HepG2 (cell line): Measurements from ENCODE around the gene GSDMA. TPM values are rescaled to one million over a fixed set of nuclear protein-coding genes. Genes with fewer than 3 reads are reported as not detected.

Experiments
- BORCS8-MEF2B ChIP-seq: sonication (generic); formaldehyde crosslinking; IDR thresholded peaks from 2 replicates; pipeline ENCODE4 v1.8.0; 2022; ENCODE audit warnings: mild to moderate bottlenecking, missing genetic modification reagents
- CREM ChIP-seq, 2 experiments: sonication (generic) in 1 of 2; formaldehyde crosslinking in 1 of 2; IDR thresholded peaks; 2 replicates each; pipeline versions ENCODE4 v1.4.0 to v1.6.1; 2016 to 2020; ENCODE audit warnings: antibody characterized with exemption in 1 of 2, mild to moderate bottlenecking in 1 of 2, missing genetic modification reagents in 1 of 2
- FOXJ3 ChIP-seq: sonication (generic); formaldehyde crosslinking; IDR thresholded peaks from 2 replicates; pipeline ENCODE4 v1.4.0; 2020; ENCODE audit warnings: missing genetic modification reagents, mild to moderate bottlenecking, borderline replicate concordance
- FOXO1 ChIP-seq: sonication (generic); formaldehyde crosslinking; IDR thresholded peaks from 2 replicates; pipeline ENCODE4 v1.4.0; 2020; ENCODE audit warnings: missing genetic modification reagents
- GTF3A ChIP-seq: sonication (generic); formaldehyde crosslinking; conservative IDR thresholded peaks from 2 replicates; pipeline ENCODE4 v1.4.0; 2020; ENCODE audit warnings: mild to moderate bottlenecking, missing genetic modification reagents
- HDAC2 ChIP-seq: sonication (generic); formaldehyde crosslinking; IDR thresholded peaks from 2 replicates; pipeline ENCODE4 v1.4.0; 2020; ENCODE audit warnings: missing genetic modification reagents
- HINFP ChIP-seq: sonication (generic); formaldehyde crosslinking; IDR thresholded peaks from 2 replicates; pipeline ENCODE4 v1.4.0; 2020; ENCODE audit warnings: low read depth, mild to moderate bottlenecking, missing genetic modification reagents
- HNRNPH1 ChIP-seq: fragments of 200-400 bp; formaldehyde crosslinking; optimal IDR thresholded peaks from 2 replicates; pipeline ENCODE3; 2017; ENCODE audit warnings: mild to moderate bottlenecking, low read depth, low read length
- KLF6 ChIP-seq: IDR thresholded peaks from 2 replicates; pipeline ENCODE4 v1.8.0; 2016; ENCODE audit warnings: missing biosample characterization, missing genetic modification reagents
- LRRFIP1 ChIP-seq: sonication (generic); formaldehyde crosslinking; conservative IDR thresholded peaks from 2 replicates; pipeline ENCODE4 v1.4.0; 2020; ENCODE audit warnings: missing genetic modification reagents
- MLLT10 ChIP-seq: sonication (generic); formaldehyde crosslinking; IDR thresholded peaks from 2 replicates; pipeline ENCODE4 v1.4.0; 2020; ENCODE audit warnings: missing genetic modification reagents
- NFE2L1 ChIP-seq: sonication (generic); formaldehyde crosslinking; IDR thresholded peaks from 2 replicates; pipeline ENCODE4 v1.4.0; 2020; ENCODE audit warnings: missing genetic modification reagents, mild to moderate bottlenecking, borderline replicate concordance
- RFXANK ChIP-seq: IDR thresholded peaks from 2 replicates; pipeline ENCODE4 v1.6.1; 2016
- RNF2 ChIP-seq: fragments of 450-650 bp; conservative IDR thresholded peaks from 2 replicates; pipeline ENCODE4 v1.6.1; 2016; ENCODE audit warnings: low read depth
- SMAD9 ChIP-seq: sonication (generic); formaldehyde crosslinking; IDR thresholded peaks from 2 replicates; pipeline ENCODE4 v1.5.1; 2020; ENCODE audit warnings: mild to moderate bottlenecking, missing genetic modification reagents
- SMYD3 ChIP-seq: sonication (generic); formaldehyde crosslinking; IDR thresholded peaks from 2 replicates; pipeline ENCODE4 v1.8.1; 2023; ENCODE audit warnings: mild to moderate bottlenecking, missing genetic modification reagents
- TBL1XR1 ChIP-seq: fragments of 150-350 bp; IDR thresholded peaks from 2 replicates; pipeline ENCODE4 v1.6.1; 2014; ENCODE audit warnings: borderline replicate concordance, low read length; ENCODE audit not compliant: partially characterized antibody
- XBP1 ChIP-seq: sonication (generic); formaldehyde crosslinking; IDR thresholded peaks from 2 replicates; pipeline ENCODE4 v1.5.0; 2020; ENCODE audit warnings: missing genetic modification reagents
- ZMAT5 ChIP-seq: sonication (generic); formaldehyde crosslinking; IDR thresholded peaks from 2 replicates; pipeline ENCODE4 v1.5.0; 2020; ENCODE audit warnings: mild to moderate bottlenecking, low read depth, missing genetic modification reagents, borderline replicate concordance
- ZNF382 ChIP-seq: sonication (generic); formaldehyde crosslinking; IDR thresholded peaks from 2 replicates; pipeline ENCODE4 v1.5.0; 2020; ENCODE audit warnings: missing genetic modification reagents, mild to moderate bottlenecking, borderline replicate concordance
- ZNF543 ChIP-seq: sonication (generic); formaldehyde crosslinking; IDR thresholded peaks from 2 replicates; pipeline ENCODE4 v1.4.0; 2020; ENCODE audit warnings: mild to moderate bottlenecking, missing genetic modification reagents
- ZNF550 ChIP-seq: sonication (generic); formaldehyde crosslinking; IDR thresholded peaks from 2 replicates; pipeline ENCODE4 v1.4.0; 2020; ENCODE audit warnings: mild to moderate bottlenecking, missing genetic modification reagents, borderline replicate concordance
- ZNF598 ChIP-seq: sonication (generic); formaldehyde crosslinking; IDR thresholded peaks from 2 replicates; pipeline ENCODE4 v1.5.1; 2020; ENCODE audit warnings: mild to moderate bottlenecking, missing genetic modification reagents, borderline replicate concordance
- ZNF746 ChIP-seq: sonication (generic); formaldehyde crosslinking; IDR thresholded peaks from 2 replicates; pipeline ENCODE4 v1.8.0; 2022; ENCODE audit warnings: mild to moderate bottlenecking, missing genetic modification reagents
- ZNF776 ChIP-seq: sonication (generic); formaldehyde crosslinking; IDR thresholded peaks from 2 replicates; pipeline ENCODE4 v1.4.0; 2020; ENCODE audit warnings: mild to moderate bottlenecking, missing genetic modification reagents
- ZZZ3 ChIP-seq: sonication (generic); formaldehyde crosslinking; IDR thresholded peaks from 2 replicates; pipeline ENCODE4 v1.4.0; 2020; ENCODE audit warnings: missing genetic modification reagents, mild to moderate bottlenecking, borderline replicate concordance
- polyA plus RNA-seq, 8 experiments: library from polyadenylated mRNA; depleted of rRNA in 3 of 8; stranded (reverse) in 7 of 8; unstranded in 1 of 8; fragments of >200 nt; fragmentation: Illumina TruSeq in 4 of 8; extraction: Trizol in 4 of 8; gene quantifications; 2 replicates each; pipeline versions ENCODE4 v1.2.1 to v1.2.3, GENCODE V29; 2011 to 2016; ENCODE audit warnings: low read depth in 4 of 8, missing spikeins in 1 of 8, mixed read lengths in 1 of 8; ENCODE audit not compliant: insufficient read depth in 1 of 8
- total RNA-seq, 5 experiments: library from RNA; depleted of rRNA; stranded (reverse); fragments of >200 nt; fragmentation: Illumina TruSeq; extraction: Trizol; gene quantifications; 2 replicates each; pipeline ENCODE4 v1.2.3, GENCODE V29; 2016; ENCODE audit warnings: low read depth in 1 of 5

Gene GSDMA
- total and polyA plus RNA-seq, 2 of the 13 experiments (the other 11 are each of a cell fraction or from before 2014, with no cell fraction given): not detected

GRCh38 chr17:39926588-39927100, 36.2 kb upstream of the GSDMA start (continued):
- TF ChIP-seq HDAC2 (CRISPR knock-in tag): peak; percentile 50; the same call in 1 of the 2 replicates
- TF ChIP-seq ZNF776 (CRISPR knock-in tag): no peak
- no peak for TF ChIP-seq MLLT10 (CRISPR knock-in tag)
- TF ChIP-seq GTF3A (CRISPR knock-in tag): no peak
- TF ChIP-seq HINFP (CRISPR knock-in tag): no peak
- TF ChIP-seq BORCS8-MEF2B: no peak
- TF ChIP-seq SMAD9 (CRISPR knock-in tag): no peak
- TF ChIP-seq XBP1: no peak
- TF ChIP-seq HNRNPH1: no peak
- TF ChIP-seq LRRFIP1 (CRISPR knock-in tag): no peak
- no peak for TF ChIP-seq ZMAT5 (CRISPR knock-in tag)
- peak; percentile 63; the same call in 1 of the 2 replicates for TF ChIP-seq ZNF746 (CRISPR knock-in tag)
- TF ChIP-seq KLF6: 0 out of 2 replicates have a peak, but pooled peaks have one; percentile 7
- 0 out of 2 replicates have a peak, but pooled peaks have one; percentile 29 for TF ChIP-seq RFXANK (CRISPR knock-in tag)
- no peak for TF ChIP-seq NFE2L1 (CRISPR knock-in tag)
- 0 out of 2 replicates have a peak, but pooled peaks have one; percentile 22 for TF ChIP-seq ZZZ3 (CRISPR knock-in tag)
- no peak; the same call in 1 of the 2 replicates for TF ChIP-seq CREM (IDR thresholded peaks at IDR 0.05)
- no peak for TF ChIP-seq CREM (CRISPR knock-in tag; IDR thresholded peaks at IDR 0.05)
- no peak for TF ChIP-seq RNF2
- no peak; the same call in 1 of the 2 replicates for TF ChIP-seq SMYD3 (CRISPR knock-in tag)
- no peak; the same call in 1 of the 2 replicates for TF ChIP-seq ZNF543 (CRISPR knock-in tag)
- peak; percentile 23; the same call in 1 of the 2 replicates for TF ChIP-seq ZNF598
- TF ChIP-seq TBL1XR1: no peak
- TF ChIP-seq FOXJ3 (CRISPR knock-in tag): no peak
- TF ChIP-seq FOXO1 (CRISPR knock-in tag): peak; percentile 57; the same call in 1 of the 2 replicates
- TF ChIP-seq ZNF382 (CRISPR knock-in tag): no peak
- no peak for TF ChIP-seq ZNF550 (CRISPR knock-in tag)
